Activated T-helper 1 cell treated with anti-CD3 and anti-CD28 coated beads, Interleukin-2, amount 50 U/mL, for 16 hours (primary cell): ENCODE data around the gene FOXA3.

Experiments
- DNase-seq, 2 donors: peaks; one replicate each; pipeline ENCODE4 v3.0.0-alpha.2; 2020; ENCODE audit warnings: low read depth in 1 of 2, low spot score in 1 of 2

Gene FOXA3

GRCh38 chr19:45917421-45918091 lies 53.4 kb downstream of the FOXA3 start:
- DNase-seq = no peak

- no peak for DNase-seq
These were observed 54.6 kb downstream of the FOXA3 start for GRCh38 chr19:45918721-45919120.

- no peak for DNase-seq
These were observed 55.6 kb downstream of the FOXA3 start for GRCh38 chr19:45919678-45920077.

- DNase-seq = no peak
These were observed 56.3 kb downstream of the FOXA3 start for GRCh38 chr19:45920458-45920857.

GRCh38 chr19:45922281-45922680 lies 58.2 kb downstream of the FOXA3 start:
- no peak for DNase-seq
